ENCODE results near the gene PIEZO1. TPM values are rescaled to one million over a fixed set of nuclear protein-coding genes. Genes with fewer than 3 reads are reported as not detected.
"Not testable (repeated sequence)": the region's sequence is repeated elsewhere in the genome, so short reads cannot be mapped to it uniquely, and the experiment has no call there.

PIEZO1 gene
- total RNA-seq, 1 donor from 2014 or later, result 45.9 TPM

GRCh38 chr16:88792668-88793250 is 7.7 kb upstream of the PIEZO1 start:
- Histone ChIP-seq H3K9ac (ENCODE audit: low read depth in 1 of 3, low read length in 3 of 3) (no peak overlapping the region), H3K36me3 (ENCODE audit: control insufficient read depth in 3 of 3, insufficient read depth in 3 of 3, low read length in 3 of 3) (no peaks in the 10 kb centered on the region), H3K9me3 (ENCODE audit: control insufficient read depth in 3 of 3, low read length in 3 of 3) (no peaks in the 10 kb centered on the region), H3K27ac (ENCODE audit: low read depth, low read length) (no peak overlapping the region), H3K4me1 (ENCODE audit: control insufficient read depth in 3 of 3, insufficient read depth in 3 of 3, low read length in 3 of 3) (no peaks in the 10 kb centered on the region), H3K27me3 (ENCODE audit: control insufficient read depth in 3 of 3, insufficient read depth in 3 of 3, low read length in 3 of 3) (peaks cover 29 to 37% (median 30%) of the 10 kb centered on the region in 3 donors), H3K4me3 (ENCODE audit: low read length in 3 of 3) (no peak overlapping the region)

- H3K27me3 ChIP-seq (ENCODE audit: control insufficient read depth in 3 of 3, insufficient read depth in 3 of 3, low read length in 3 of 3), result peaks cover 29 to 37% (median 30%) of the 10 kb centered on the region in 3 donors
- H3K4me1 ChIP-seq (ENCODE audit: control insufficient read depth in 3 of 3, insufficient read depth in 3 of 3, low read length in 3 of 3), result no peaks in the 10 kb centered on the region
- H3K36me3 ChIP-seq (ENCODE audit: control insufficient read depth in 3 of 3, insufficient read depth in 3 of 3, low read length in 3 of 3), result no peaks in the 10 kb centered on the region
- H3K27ac ChIP-seq (ENCODE audit: low read depth, low read length), result no peak overlapping the region
- no peak overlapping the region for H3K9ac ChIP-seq (ENCODE audit: low read depth in 1 of 3, low read length in 3 of 3)
- no peak overlapping the region for H3K4me3 ChIP-seq (ENCODE audit: low read length in 3 of 3)
- H3K9me3 ChIP-seq (ENCODE audit: control insufficient read depth in 3 of 3, low read length in 3 of 3), result no peaks in the 10 kb centered on the region
Observed at GRCh38 chr16:88792078-88792550, 7.1 kb upstream of the PIEZO1 start.

GRCh38 chr16:88790312-88791211 is 5.5 kb upstream of the PIEZO1 start:
- Histone ChIP-seq H3K9ac (ENCODE audit: low read depth in 1 of 3, low read length in 3 of 3) (no peak overlapping the region), H3K27ac (ENCODE audit: low read depth, low read length) (no peak overlapping the region), H3K9me3 (ENCODE audit: control insufficient read depth in 3 of 3, low read length in 3 of 3) (no peaks in the 10 kb centered on the region), H3K27me3 (ENCODE audit: control insufficient read depth in 3 of 3, insufficient read depth in 3 of 3, low read length in 3 of 3) (peaks cover 33 to 37% (median 33%) of the 10 kb centered on the region in 3 donors), H3K36me3 (ENCODE audit: control insufficient read depth in 3 of 3, insufficient read depth in 3 of 3, low read length in 3 of 3) (no peaks in the 10 kb centered on the region), H3K4me1 (ENCODE audit: control insufficient read depth in 3 of 3, insufficient read depth in 3 of 3, low read length in 3 of 3) (peaks cover 0 to 3% (median 0%) of the 10 kb centered on the region in 3 donors), H3K4me3 (ENCODE audit: low read length in 3 of 3) (no peak overlapping the region)

GRCh38 chr16:88789594-88789993 is 4.6 kb upstream of the PIEZO1 start:
- Histone ChIP-seq H3K4me3 (ENCODE audit: low read length in 3 of 3) (no peak overlapping the region), H3K27ac (ENCODE audit: low read depth, low read length) (no peak overlapping the region), H3K27me3 (ENCODE audit: control insufficient read depth in 3 of 3, insufficient read depth in 3 of 3, low read length in 3 of 3) (peaks cover 33 to 37% (median 34%) of the 10 kb centered on the region in 3 donors)

GRCh38 chr16:88788749-88789148 is 3.7 kb upstream of the PIEZO1 start:
- H3K36me3 ChIP-seq (ENCODE audit: control insufficient read depth in 3 of 3, insufficient read depth in 3 of 3, low read length in 3 of 3); H3K9ac ChIP-seq (ENCODE audit: low read depth in 1 of 3, low read length in 3 of 3); H3K4me3 ChIP-seq (ENCODE audit: low read length in 3 of 3); H3K4me1 ChIP-seq (ENCODE audit: control insufficient read depth in 3 of 3, insufficient read depth in 3 of 3, low read length in 3 of 3); H3K9me3 ChIP-seq (ENCODE audit: control insufficient read depth in 3 of 3, low read length in 3 of 3); H3K27ac ChIP-seq (ENCODE audit: low read depth, low read length): not testable (repeated sequence)
- peaks cover 33 to 37% (median 35%) of the 10 kb centered on the region in 3 donors for H3K27me3 ChIP-seq (ENCODE audit: control insufficient read depth in 3 of 3, insufficient read depth in 3 of 3, low read length in 3 of 3)

More at GRCh38 chr16:88789594-88789993, 4.6 kb upstream of the PIEZO1 start:
- Histone ChIP-seq H3K9ac (ENCODE audit: low read depth in 1 of 3, low read length in 3 of 3) (no peak overlapping the region), H3K36me3 (ENCODE audit: control insufficient read depth in 3 of 3, insufficient read depth in 3 of 3, low read length in 3 of 3) (no peaks in the 10 kb centered on the region), H3K9me3 (ENCODE audit: control insufficient read depth in 3 of 3, low read length in 3 of 3) (no peaks in the 10 kb centered on the region), H3K4me1 (ENCODE audit: control insufficient read depth in 3 of 3, insufficient read depth in 3 of 3, low read length in 3 of 3) (peaks cover 0 to 4% (median 0%) of the 10 kb centered on the region in 3 donors)

GRCh38 chr16:88787579-88788314 is 2.7 kb upstream of the PIEZO1 start:
- Histone ChIP-seq H3K4me3 (ENCODE audit: low read length in 3 of 3) (no peak overlapping the region), H3K9ac (ENCODE audit: low read depth in 1 of 3, low read length in 3 of 3) (no peak overlapping the region), H3K4me1 (ENCODE audit: control insufficient read depth in 3 of 3, insufficient read depth in 3 of 3, low read length in 3 of 3) (peaks cover 7 to 10% (median 10%) of the 10 kb centered on the region in 3 donors), H3K27ac (ENCODE audit: low read depth, low read length) (no peak overlapping the region), H3K9me3 (ENCODE audit: control insufficient read depth in 3 of 3, low read length in 3 of 3) (no peaks in the 10 kb centered on the region), H3K27me3 (ENCODE audit: control insufficient read depth in 3 of 3, insufficient read depth in 3 of 3, low read length in 3 of 3) (peaks cover 25 to 36% (median 26%) of the 10 kb centered on the region in 3 donors), H3K36me3 (ENCODE audit: control insufficient read depth in 3 of 3, insufficient read depth in 3 of 3, low read length in 3 of 3) (no peaks in the 10 kb centered on the region)

- H3K4me3 ChIP-seq (ENCODE audit: low read length in 3 of 3), result peak overlapping the region in 1 of 3 donors; percentile 61
- peaks cover 5 to 21% (median 7%) of the 10 kb centered on the region in 3 donors for H3K27me3 ChIP-seq (ENCODE audit: control insufficient read depth in 3 of 3, insufficient read depth in 3 of 3, low read length in 3 of 3)
- peak overlapping the region in 1 of 3 donors; percentile 50 for H3K9ac ChIP-seq (ENCODE audit: low read depth in 1 of 3, low read length in 3 of 3)
- H3K9me3 ChIP-seq (ENCODE audit: control insufficient read depth in 3 of 3, low read length in 3 of 3), result no peaks in the 10 kb centered on the region
- H3K27ac ChIP-seq (ENCODE audit: low read depth, low read length), result peak overlapping the region; percentile 7
- H3K4me1 ChIP-seq (ENCODE audit: control insufficient read depth in 3 of 3, insufficient read depth in 3 of 3, low read length in 3 of 3), result peaks cover 14 to 38% (median 18%) of the 10 kb centered on the region in 3 donors
- H3K36me3 ChIP-seq (ENCODE audit: control insufficient read depth in 3 of 3, insufficient read depth in 3 of 3, low read length in 3 of 3), result no peaks in the 10 kb centered on the region
Observed at GRCh38 chr16:88784856-88785105, 239 bp downstream of the PIEZO1 start.

- Histone ChIP-seq H3K4me3 (ENCODE audit: low read length in 3 of 3) (peak overlapping the region in 2 of 3 donors; percentile 52 to 61), H3K27ac (ENCODE audit: low read depth, low read length) (peak overlapping the region; percentile 60), H3K9ac (ENCODE audit: low read depth in 1 of 3, low read length in 3 of 3) (peak overlapping the region; percentile 20 to 53 (median 50)), H3K36me3 (ENCODE audit: control insufficient read depth in 3 of 3, insufficient read depth in 3 of 3, low read length in 3 of 3) (no peaks in the 10 kb centered on the region), H3K9me3 (ENCODE audit: control insufficient read depth in 3 of 3, low read length in 3 of 3) (no peaks in the 10 kb centered on the region), H3K27me3 (ENCODE audit: control insufficient read depth in 3 of 3, insufficient read depth in 3 of 3, low read length in 3 of 3) (peaks cover under 1 to 24% (median 7%) of the 10 kb centered on the region in 3 donors), H3K4me1 (ENCODE audit: control insufficient read depth in 3 of 3, insufficient read depth in 3 of 3, low read length in 3 of 3) (peaks cover 19 to 43% (median 23%) of the 10 kb centered on the region in 3 donors)
Observed at GRCh38 chr16:88784074-88784855, 755 bp downstream of the PIEZO1 start.

- peak overlapping the region; percentile 60 for H3K27ac ChIP-seq (ENCODE audit: low read depth, low read length)
- peaks cover 20 to 44% (median 24%) of the 10 kb centered on the region in 3 donors for H3K4me1 ChIP-seq (ENCODE audit: control insufficient read depth in 3 of 3, insufficient read depth in 3 of 3, low read length in 3 of 3)
- H3K9ac ChIP-seq (ENCODE audit: low read depth in 1 of 3, low read length in 3 of 3), result peak overlapping the region; percentile 4 to 45 (median 25)
- peak overlapping the region in 2 of 3 donors; percentile 30 to 61 for H3K4me3 ChIP-seq (ENCODE audit: low read length in 3 of 3)
- no peaks in the 10 kb centered on the region for H3K36me3 ChIP-seq (ENCODE audit: control insufficient read depth in 3 of 3, insufficient read depth in 3 of 3, low read length in 3 of 3)
- no peaks in the 10 kb centered on the region for H3K9me3 ChIP-seq (ENCODE audit: control insufficient read depth in 3 of 3, low read length in 3 of 3)
- peaks cover 0 to 24% (median 11%) of the 10 kb centered on the region in 3 donors for H3K27me3 ChIP-seq (ENCODE audit: control insufficient read depth in 3 of 3, insufficient read depth in 3 of 3, low read length in 3 of 3)
Observed at GRCh38 chr16:88783391-88784073, 1.5 kb downstream of the PIEZO1 start.
